HepG2 (cell line): Measurements from ENCODE around the gene RAB35. TPM values are rescaled to one million over a fixed set of nuclear protein-coding genes. Genes with fewer than 3 reads are reported as not detected.

Experiments used
- ATAC-seq: fragments of 200-7000 bp; cut with Tn5 transposase; 3 replicates; pipeline ENCODE4 v1.9.1; 2020; ENCODE audit warnings: mild to moderate bottlenecking, moderate library complexity
- BruUV-seq: library from RNA; stranded (reverse); fragments of 400-500 nt; replicated peaks from 2 replicates; lab custom pipeline; 2021; lab: Mats Ljungman, UMichigan
- CTCF ChIA-PET: fragments of 300-600 bp; formaldehyde crosslinking; extraction: SDS; loops from one replicate; lab custom pipeline; 2021; ENCODE audit warnings: low total read pairs, inconsistent platforms, low intra/inter-chr PET ratio; lab: Yijun Ruan, JAX
- POLR2A ChIA-PET: fragments of 350-600 bp; sonication (Branson Sonifier 250); formaldehyde crosslinking; loops from one replicate; lab custom pipeline; 2020; ENCODE audit warnings: antibody characterized with exemption, inconsistent platforms; lab: Yijun Ruan, JAX
- DNase-seq: peaks from one replicate; pipeline ENCODE4 v3.0.0-alpha.2; 2015; ENCODE audit warnings: low spot score
- FAIRE-seq: peaks from 3 replicates; lab custom pipeline; 2011; peaks lifted over from hg19 to GRCh38; lab: Jason Lieb, UNC
- H2AFZ ChIP-seq: one replicate; pipeline ENCODE4 v1.6.1; 2011; ENCODE audit warnings: low read length, inconsistent platforms
- H3K27ac ChIP-seq: fragments of 300-600 bp; 3 replicates; pipeline ENCODE4 v1.8.0; 2011; ENCODE audit warnings: mixed run types, mild to moderate bottlenecking, mixed read lengths, low read length, inconsistent platforms; ENCODE audit not compliant: insufficient read depth; ENCODE audit errors: extremely low read length
- H3K27me3 ChIP-seq, 2 experiments: fragments of 200-600 bp in 1 of 2; 2 replicates in 1 of 2; 3 replicates in 1 of 2; pipeline versions ENCODE4 v1.6.0 to v1.8.0; 2011; ENCODE audit warnings: low read length in 2 of 2, mild to moderate bottlenecking in 2 of 2, moderate library complexity in 2 of 2, inconsistent platforms in 1 of 2; ENCODE audit not compliant: insufficient read depth in 2 of 2, control insufficient read depth in 1 of 2
- H3K36me3 ChIP-seq, 2 experiments: fragments of 200-600 bp in 1 of 2; replicated peaks in 1 of 2; 2 replicates in 1 of 2; 3 replicates in 1 of 2; pipeline versions ENCODE4 v1.5.1 to v1.8.0; 2011; ENCODE audit warnings: low read length in 2 of 2, inconsistent platforms in 1 of 2; ENCODE audit not compliant: insufficient read depth in 2 of 2, control insufficient read depth in 1 of 2
- H3K4me1 ChIP-seq: 2 replicates; pipeline ENCODE4 v1.5.1; 2012; ENCODE audit warnings: low read length, inconsistent platforms; ENCODE audit not compliant: insufficient read depth
- H3K4me2 ChIP-seq: 2 replicates; pipeline ENCODE4 v1.6.0; 2011; ENCODE audit warnings: low read depth, low read length, inconsistent platforms
- H3K4me3 ChIP-seq, 3 experiments: fragments of 200-600 bp in 1 of 3; sonication (generic), shearing (Covaris generic) in 1 of 3; replicated peaks in 1 of 3; 2 replicates each; pipeline ENCODE4 v1.5.1; 2011 to 2016; ENCODE audit warnings: low read length in 3 of 3, inconsistent platforms in 2 of 3, low read depth in 2 of 3, mild to moderate bottlenecking in 2 of 3, control low read depth in 1 of 3, mixed read lengths in 1 of 3; ENCODE audit not compliant: insufficient read depth in 1 of 3
- H3K79me2 ChIP-seq: one replicate; pipeline ENCODE4 v1.6.1; 2011; ENCODE audit warnings: low read length, inconsistent platforms; ENCODE audit not compliant: insufficient read depth
- H3K9ac ChIP-seq: 2 replicates; pipeline ENCODE4 v1.6.0; 2011; ENCODE audit warnings: mild to moderate bottlenecking, low read depth, low read length, inconsistent platforms; ENCODE audit not compliant: insufficient read depth
- H3K9me3 ChIP-seq: 2 replicates; pipeline ENCODE4 v1.5.1; 2012; ENCODE audit warnings: mild to moderate bottlenecking, low read length
- H4K20me1 ChIP-seq: 2 replicates; pipeline ENCODE4 v1.6.0; 2011; ENCODE audit warnings: inconsistent platforms, mild to moderate bottlenecking, low read length, moderate library complexity; ENCODE audit not compliant: insufficient read depth
- ATF7 ChIP-seq, 2 experiments: fragments of 450-650 bp in 1 of 2; sonication (generic) in 1 of 2; formaldehyde crosslinking in 1 of 2; IDR thresholded peaks; 2 replicates each; pipeline versions ENCODE4 v1.4.0 to v1.6.1; 2016 to 2020; ENCODE audit warnings: antibody characterized with exemption in 1 of 2, mild to moderate bottlenecking in 1 of 2, missing genetic modification reagents in 1 of 2
- GPN1 ChIP-seq: sonication (generic); formaldehyde crosslinking; IDR thresholded peaks from 2 replicates; pipeline ENCODE4 v1.5.1; 2020; ENCODE audit warnings: missing genetic modification reagents, borderline replicate concordance
- KAT8 ChIP-seq: IDR thresholded peaks from 2 replicates; pipeline ENCODE4 v1.6.1; 2016; ENCODE audit warnings: missing genetic modification reagents, missing compliant biosample characterization
- KDM1A ChIP-seq: IDR thresholded peaks from 2 replicates; pipeline ENCODE4 v1.6.1; 2016; ENCODE audit warnings: missing compliant biosample characterization
- RFX1 ChIP-seq: fragments of 450-650 bp; IDR thresholded peaks from 2 replicates; pipeline ENCODE4 v1.6.1; 2017
- SAFB2 ChIP-seq: sonication (generic); formaldehyde crosslinking; IDR thresholded peaks from 2 replicates; pipeline ENCODE4 v1.5.1; 2020; ENCODE audit warnings: missing genetic modification reagents, low read depth, mild to moderate bottlenecking, borderline replicate concordance
- SP4 ChIP-seq: sonication (generic); formaldehyde crosslinking; IDR thresholded peaks from 2 replicates; pipeline ENCODE4 v1.8.1; 2023; ENCODE audit warnings: mild to moderate bottlenecking, missing genetic modification reagents
- TMF1 ChIP-seq: sonication (generic); formaldehyde crosslinking; IDR thresholded peaks from 2 replicates; pipeline ENCODE4 v1.8.1; 2022; ENCODE audit warnings: low read depth, missing genetic modification reagents
- ZNF20 ChIP-seq: sonication (generic); formaldehyde crosslinking; IDR thresholded peaks from 2 replicates; pipeline ENCODE4 v1.4.0; 2020; ENCODE audit warnings: mild to moderate bottlenecking, moderate library complexity, missing genetic modification reagents
- ZNF232 ChIP-seq: sonication (generic); formaldehyde crosslinking; IDR thresholded peaks from 2 replicates; pipeline ENCODE4 v1.4.0; 2020; ENCODE audit warnings: missing genetic modification reagents, borderline replicate concordance
- ZNF432 ChIP-seq: sonication (generic); formaldehyde crosslinking; IDR thresholded peaks from 2 replicates; pipeline ENCODE4 v1.5.0; 2020; ENCODE audit warnings: missing genetic modification reagents, mild to moderate bottlenecking, borderline replicate concordance
- ZNF564 ChIP-seq: sonication (generic); formaldehyde crosslinking; IDR thresholded peaks from 2 replicates; pipeline ENCODE4 v1.8.1; 2023; ENCODE audit warnings: mild to moderate bottlenecking, missing genetic modification reagents
- ZNF703 ChIP-seq: sonication (generic); formaldehyde crosslinking; IDR thresholded peaks from 2 replicates; pipeline ENCODE4 v1.5.1; 2020; ENCODE audit warnings: missing genetic modification reagents, mild to moderate bottlenecking, moderate library complexity, borderline replicate concordance
- ZNF746 ChIP-seq: sonication (generic); formaldehyde crosslinking; IDR thresholded peaks from 2 replicates; pipeline ENCODE4 v1.8.0; 2022; ENCODE audit warnings: mild to moderate bottlenecking, missing genetic modification reagents
- ZSCAN21 ChIP-seq: sonication (generic); formaldehyde crosslinking; IDR thresholded peaks from 2 replicates; pipeline ENCODE4 v1.8.0; 2022; ENCODE audit warnings: mild to moderate bottlenecking, missing genetic modification reagents, moderate library complexity, borderline replicate concordance
- WGBS: methylation state at CpG from one replicate; pipeline ENCODE4 v1.1.6; 2017; ENCODE audit warnings: low lambda C conversion rate; 5-methylcytosine and 5-hydroxymethylcytosine counted together
- in situ Hi-C: cut with HindIII; loops from 2 replicates; pipeline ENCODE4 v1.10.0; 2017; ENCODE audit warnings: low pct_unique_long_range_greater_than_20kb; ENCODE audit not compliant: extremely low pct_ligation_motif_present
- intact Hi-C: fragments of 100-400 bp; cut with micrococcal nuclease; formaldehyde crosslinking; loops from one replicate; pipeline ENCODE4 v1.10.0; 2022; ENCODE audit not compliant: unreplicated experiment
- polyA plus RNA-seq, 8 experiments: library from polyadenylated mRNA; depleted of rRNA in 3 of 8; stranded (reverse) in 7 of 8; unstranded in 1 of 8; fragments of >200 nt; fragmentation: Illumina TruSeq in 4 of 8; extraction: Trizol in 4 of 8; gene quantifications; 2 replicates each; pipeline versions ENCODE4 v1.2.1 to v1.2.3, GENCODE V29; 2011 to 2016; ENCODE audit warnings: low read depth in 4 of 8, missing spikeins in 1 of 8, mixed read lengths in 1 of 8; ENCODE audit not compliant: insufficient read depth in 1 of 8
- total RNA-seq, 5 experiments: library from RNA; depleted of rRNA; stranded (reverse); fragments of >200 nt; fragmentation: Illumina TruSeq; extraction: Trizol; gene quantifications; 2 replicates each; pipeline ENCODE4 v1.2.3, GENCODE V29; 2016; ENCODE audit warnings: low read depth in 1 of 5
- TF ChIP-seq, protein P1 (sequence below): sonication (generic); formaldehyde crosslinking; IDR thresholded peaks from 2 replicates; pipeline ENCODE4 v1.8.0; 2022; ENCODE audit warnings: mild to moderate bottlenecking, missing genetic modification reagents, moderate library complexity
- TF ChIP-seq, protein P2 (sequence below): sonication (generic); formaldehyde crosslinking; IDR thresholded peaks from 2 replicates; pipeline ENCODE4 v1.4.0; 2020; ENCODE audit warnings: missing genetic modification reagents
- TF ChIP-seq, protein P3 (sequence below): sonication (generic); formaldehyde crosslinking; IDR thresholded peaks from 2 replicates; pipeline ENCODE4 v1.4.0; 2020; ENCODE audit warnings: missing genetic modification reagents; ENCODE audit errors: not compliant biosample characterization

Gene RAB35
- total and polyA plus RNA-seq, 2 of the 13 experiments (the other 11 are each of a cell fraction or from before 2014, with no cell fraction given) = 25.2 to 29.1 TPM

DNA sequence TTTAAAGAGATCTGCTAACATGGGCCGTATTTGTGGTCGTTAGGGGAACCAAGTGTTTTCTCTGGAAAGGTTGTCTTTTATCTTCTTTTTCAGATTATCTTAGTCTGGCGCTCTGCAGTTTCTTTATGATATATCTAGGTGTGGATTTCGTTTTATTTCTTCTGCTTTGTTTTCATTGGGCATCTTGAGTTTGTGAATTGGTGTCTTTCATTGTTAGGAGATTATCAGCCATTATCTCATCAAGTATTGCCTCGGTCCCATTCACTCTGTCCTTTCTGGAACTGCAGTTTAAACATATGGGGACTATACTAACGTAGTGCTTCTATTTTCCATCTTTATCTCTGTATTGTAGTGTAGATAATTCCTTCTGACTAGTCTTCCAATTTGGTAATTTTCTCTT, 67.1 kb downstream of the RAB35 start:
- H2AFZ ChIP-seq = no peak overlapping the region
- H3K9ac ChIP-seq = no peak overlapping the region
- no peaks in the 10 kb centered on the region for H3K9me3 ChIP-seq
- DNase-seq = no peak
- ChIA-PET CTCF (no interaction called here), POLR2A (no interaction called here)
- no peak for ATAC-seq
- H4K20me1 ChIP-seq = no peaks in the 10 kb centered on the region
- H3K4me3 ChIP-seq = no peak overlapping the region
- no peaks in the 10 kb centered on the region for H3K27me3 ChIP-seq
- WGBS = 81% methylated on average over 6 of the region's 6 CpGs
- no peaks in the 10 kb centered on the region for H3K36me3 ChIP-seq
- H3K79me2 ChIP-seq = no peaks in the 10 kb centered on the region
- in situ Hi-C loops = no loop called here
- TF ChIP-seq ZNF564 (no peak), KAT8 (CRISPR knock-in tag) (no peak), KDM1A (CRISPR knock-in tag) (no peak), TMF1 (CRISPR knock-in tag) (no peak), ZNF232 (no peak), ZSCAN21 (CRISPR knock-in tag) (no peak), ZNF20 (CRISPR knock-in tag) (no peak), SAFB2 (CRISPR knock-in tag) (no peak)
- TF ChIP-seq, protein P1, sequence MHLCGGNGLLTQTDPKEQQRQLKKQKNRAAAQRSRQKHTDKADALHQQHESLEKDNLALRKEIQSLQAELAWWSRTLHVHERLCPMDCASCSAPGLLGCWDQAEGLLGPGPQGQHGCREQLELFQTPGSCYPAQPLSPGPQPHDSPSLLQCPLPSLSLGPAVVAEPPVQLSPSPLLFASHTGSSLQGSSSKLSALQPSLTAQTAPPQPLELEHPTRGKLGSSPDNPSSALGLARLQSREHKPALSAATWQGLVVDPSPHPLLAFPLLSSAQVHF (CRISPR knock-in tag) = no peak
- TF ChIP-seq, all 625 proteins: peak for 0
- Histone ChIP-seq H3K4me2 (no peak overlapping the region), H3K4me1 (peaks cover 24% of the 10 kb centered on the region), H3K27ac (no peak overlapping the region)
- intact Hi-C loops = no loop called here
- no peak for FAIRE-seq
- no TSS peak for BruUV-seq

DNA sequence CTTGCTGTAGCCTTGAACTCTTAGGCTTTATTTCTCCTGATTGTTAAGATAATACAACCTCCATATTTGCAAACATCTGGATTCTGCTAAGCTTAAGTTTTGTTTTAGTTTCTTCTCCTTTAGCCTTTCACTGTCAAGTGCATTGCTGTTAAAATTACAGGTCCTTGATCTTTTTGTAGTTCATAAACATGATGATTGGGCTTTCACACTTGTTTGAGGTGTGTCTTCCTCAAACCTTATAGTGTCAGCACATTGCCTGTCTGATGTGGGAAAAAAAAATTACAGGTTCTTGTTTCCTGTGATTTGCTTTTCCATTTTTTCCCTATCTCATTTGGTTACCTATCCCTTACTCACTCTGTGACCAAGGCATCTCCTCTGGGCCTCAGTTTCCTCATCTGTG, 68.3 kb downstream of the RAB35 start:
- ChIA-PET POLR2A (no interaction called here), CTCF (no interaction called here)
- Histone ChIP-seq H4K20me1 (no peaks in the 10 kb centered on the region), H3K4me2 (no peak overlapping the region), H3K27ac (no peak overlapping the region), H3K79me2 (no peaks in the 10 kb centered on the region), H3K4me1 (peaks cover 28% of the 10 kb centered on the region), H3K9me3 (no peaks in the 10 kb centered on the region), H3K9ac (no peak overlapping the region), H2AFZ (no peak overlapping the region), H3K4me3 (no peak overlapping the region), H3K27me3 (no peaks in the 10 kb centered on the region), H3K36me3 (no peaks in the 10 kb centered on the region)
- DNase-seq (no peak), FAIRE-seq (no peak), ATAC-seq (no peak)
- no TSS peak for BruUV-seq
- in situ Hi-C loops = no loop called here
- intact Hi-C loops = no loop called here
- TF ChIP-seq ZNF432 (no peak), SP4 (CRISPR knock-in tag) (no peak), ATF7 (IDR thresholded peaks at IDR 0.05) (no peak), ATF7 (CRISPR knock-in tag; IDR thresholded peaks at IDR 0.05) (no peak), ZNF703 (no peak), ZNF746 (no peak), RFX1 (no peak), GPN1 (CRISPR knock-in tag) (no peak)
- TF ChIP-seq, protein P2, sequence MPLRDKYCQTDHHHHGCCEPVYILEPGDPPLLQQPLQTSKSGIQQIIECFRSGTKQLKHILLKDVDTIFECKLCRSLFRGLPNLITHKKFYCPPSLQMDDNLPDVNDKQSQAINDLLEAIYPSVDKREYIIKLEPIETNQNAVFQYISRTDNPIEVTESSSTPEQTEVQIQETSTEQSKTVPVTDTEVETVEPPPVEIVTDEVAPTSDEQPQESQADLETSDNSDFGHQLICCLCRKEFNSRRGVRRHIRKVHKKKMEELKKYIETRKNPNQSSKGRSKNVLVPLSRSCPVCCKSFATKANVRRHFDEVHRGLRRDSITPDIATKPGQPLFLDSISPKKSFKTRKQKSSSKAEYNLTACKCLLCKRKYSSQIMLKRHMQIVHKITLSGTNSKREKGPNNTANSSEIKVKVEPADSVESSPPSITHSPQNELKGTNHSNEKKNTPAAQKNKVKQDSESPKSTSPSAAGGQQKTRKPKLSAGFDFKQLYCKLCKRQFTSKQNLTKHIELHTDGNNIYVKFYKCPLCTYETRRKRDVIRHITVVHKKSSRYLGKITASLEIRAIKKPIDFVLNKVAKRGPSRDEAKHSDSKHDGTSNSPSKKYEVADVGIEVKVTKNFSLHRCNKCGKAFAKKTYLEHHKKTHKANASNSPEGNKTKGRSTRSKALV (CRISPR knock-in tag) = no peak
- TF ChIP-seq, protein P3, sequence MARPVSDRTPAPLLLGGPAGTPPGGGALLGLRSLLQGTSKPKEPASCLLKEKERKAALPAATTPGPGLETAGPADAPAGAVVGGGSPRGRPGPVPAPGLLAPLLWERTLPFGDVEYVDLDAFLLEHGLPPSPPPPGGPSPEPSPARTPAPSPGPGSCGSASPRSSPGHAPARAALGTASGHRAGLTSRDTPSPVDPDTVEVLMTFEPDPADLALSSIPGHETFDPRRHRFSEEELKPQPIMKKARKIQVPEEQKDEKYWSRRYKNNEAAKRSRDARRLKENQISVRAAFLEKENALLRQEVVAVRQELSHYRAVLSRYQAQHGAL (CRISPR knock-in tag) = no peak
